DOHH2 (cell line): Measurements from ENCODE around the gene PPP1R36.

Source experiments
- H3F3A ChIP-seq: fragments of 200-600 bp; sonication (generic), shearing (Covaris generic); 2 replicates; pipeline ENCODE4 v1.6.0; 2016; ENCODE audit warnings: antibody characterized with exemption, mild to moderate bottlenecking; ENCODE audit not compliant: control insufficient read depth, insufficient read depth
- H3K27ac ChIP-seq: fragments of 200-600 bp; sonication (generic); 2 replicates; pipeline ENCODE4 v1.5.1; 2014; ENCODE audit warnings: low read depth, mild to moderate bottlenecking, low read length, moderate library complexity
- H3K27me3 ChIP-seq: fragments of 200-600 bp; sonication (generic); 2 replicates; pipeline ENCODE4 v1.6.1; 2014; ENCODE audit warnings: mild to moderate bottlenecking, low read length, mixed read lengths; ENCODE audit not compliant: control insufficient read depth
- H3K36me3 ChIP-seq: fragments of 200-600 bp; sonication (generic); 2 replicates; pipeline ENCODE4 v1.6.1; 2014; ENCODE audit warnings: mild to moderate bottlenecking, low read length, moderate library complexity, mixed read lengths; ENCODE audit not compliant: control insufficient read depth
- H3K4me1 ChIP-seq: fragments of 200-600 bp; sonication (generic); 2 replicates; pipeline ENCODE4 v1.6.1; 2014; ENCODE audit warnings: mild to moderate bottlenecking, low read length, mixed read lengths; ENCODE audit not compliant: control insufficient read depth
- H3K4me2 ChIP-seq: fragments of 200-600 bp; sonication (generic); 2 replicates; pipeline ENCODE4 v1.6.0; 2014; ENCODE audit warnings: mild to moderate bottlenecking, low read length, moderate library complexity
- H3K4me3 ChIP-seq: fragments of 200-600 bp; sonication (generic); 2 replicates; pipeline ENCODE4 v1.5.1; 2014; ENCODE audit warnings: mild to moderate bottlenecking, low read length, mixed read lengths
- H3K79me2 ChIP-seq: fragments of 200-600 bp; sonication (generic); 2 replicates; pipeline ENCODE4 v1.6.1; 2014; ENCODE audit warnings: mild to moderate bottlenecking, low read length, mixed read lengths; ENCODE audit not compliant: control insufficient read depth
- H3K9me2 ChIP-seq: fragments of 200-600 bp; sonication (generic); replicated peaks from 2 replicates; pipeline ENCODE4 v1.6.1; 2014; ENCODE audit warnings: mild to moderate bottlenecking, low read length, mixed read lengths; ENCODE audit not compliant: control insufficient read depth
- H3K9me3 ChIP-seq: fragments of 200-600 bp; sonication (generic); 2 replicates; pipeline ENCODE4 v1.6.1; 2014; ENCODE audit warnings: antibody characterized with exemption, low read length, mixed read lengths; ENCODE audit not compliant: control insufficient read depth, insufficient read depth
- H4K20me1 ChIP-seq: fragments of 200-600 bp; sonication (generic); 2 replicates; pipeline ENCODE4 v1.6.0; 2014; ENCODE audit warnings: low read depth, mild to moderate bottlenecking, antibody characterized with exemption, low read length, moderate library complexity; ENCODE audit not compliant: control insufficient read depth, insufficient read depth
- CTCF ChIP-seq: fragments of 200-600 bp; sonication (generic); IDR thresholded peaks from one replicate; pipeline ENCODE4 v1.5.1; 2014; ENCODE audit warnings: antibody characterized with exemption, mild to moderate bottlenecking, low read depth, low read length; ENCODE audit not compliant: poor library complexity, severe bottlenecking
- EZH2phosphoT487 ChIP-seq: fragments of 200-600 bp; sonication (generic); IDR thresholded peaks from 2 replicates; pipeline ENCODE4 v1.6.1; 2017; ENCODE audit warnings: borderline replicate concordance, mild to moderate bottlenecking, antibody characterized with exemption, low read length, moderate library complexity, mixed read lengths

The PPP1R36 gene

GRCh38 chr14:64507376-64508156 is 42.2 kb upstream of the PPP1R36 start:
- Histone ChIP-seq H3K27ac (0 out of 2 replicates have a peak overlapping the region, but pooled peaks have one; percentile 95), H4K20me1 (peaks cover 26% of the 10 kb centered on the region), H3K9me3 (no peaks in the 10 kb centered on the region), H3K79me2 (peaks cover 88% of the 10 kb centered on the region), H3F3A (peaks cover 23% of the 10 kb centered on the region), H3K4me3 (peak overlapping the region; percentile 87), H3K4me2 (peak overlapping the region; percentile 90), H3K9me2 (no peaks in the 10 kb centered on the region), H3K27me3 (no peaks in the 10 kb centered on the region; the same call in 1 of the 2 replicates), H3K36me3 (peaks cover 50% of the 10 kb centered on the region), H3K4me1 (peaks cover 55% of the 10 kb centered on the region)
- TF ChIP-seq CTCF: no peak
- no peak for TF ChIP-seq EZH2phosphoT487

- peak overlapping the region; percentile 90 for H3K4me2 ChIP-seq
- peaks cover 55% of the 10 kb centered on the region for H3K4me1 ChIP-seq
- peak overlapping the region; percentile 18 for H3K27ac ChIP-seq
- peaks cover 88% of the 10 kb centered on the region for H3K79me2 ChIP-seq
- no peak for TF ChIP-seq CTCF
- no peak for TF ChIP-seq EZH2phosphoT487
- peaks cover 18% of the 10 kb centered on the region for H3F3A ChIP-seq
- H3K36me3 ChIP-seq: peaks cover 50% of the 10 kb centered on the region
- H4K20me1 ChIP-seq: peaks cover 34% of the 10 kb centered on the region
- no peaks in the 10 kb centered on the region for H3K9me3 ChIP-seq
- H3K9me2 ChIP-seq: no peaks in the 10 kb centered on the region
- H3K27me3 ChIP-seq: no peaks in the 10 kb centered on the region; the same call in 1 of the 2 replicates
- H3K4me3 ChIP-seq: peak overlapping the region; percentile 87
These were observed 41.5 kb upstream of the PPP1R36 start for GRCh38 chr14:64508215-64508776.

GRCh38 chr14:64509036-64509435 is 40.7 kb upstream of the PPP1R36 start:
- H3K4me3 ChIP-seq: no peak overlapping the region
- H3K4me2 ChIP-seq: peak overlapping the region; percentile 90
- peaks cover 55% of the 10 kb centered on the region for H3K4me1 ChIP-seq

More at GRCh38 chr14:64509036-64509435, 40.7 kb upstream of the PPP1R36 start:
- Histone ChIP-seq H3K9me3 (no peaks in the 10 kb centered on the region), H3K27me3 (no peaks in the 10 kb centered on the region; the same call in 1 of the 2 replicates), H3F3A (peaks cover 17% of the 10 kb centered on the region), H3K27ac (no peak overlapping the region), H3K79me2 (peaks cover 93% of the 10 kb centered on the region), H3K9me2 (no peaks in the 10 kb centered on the region), H4K20me1 (peaks cover 37% of the 10 kb centered on the region), H3K36me3 (peaks cover 49% of the 10 kb centered on the region)
- TF ChIP-seq CTCF (no peak), EZH2phosphoT487 (no peak)
